ENCODE measurements around the gene ANGPTL4. TPM values are rescaled to one million over a fixed set of nuclear protein-coding genes. Genes with fewer than 3 reads are reported as not detected.

ANGPTL4 gene
- total RNA-seq, 1 donor from 2014 or later = 161 TPM

GRCh38 chr19:8320564-8321066 is 43.3 kb upstream of the ANGPTL4 start:
- no peak for DNase-seq (ENCODE audit: low spot score in 2 of 2)
- Histone ChIP-seq H3K27ac (peak overlapping the region; percentile 80 to 90), H3K27me3 (no peaks in the 10 kb centered on the region), H3K4me3 (peak overlapping the region; percentile 64 to 97), H3K9me3 (no peaks in the 10 kb centered on the region), H3K36me3 (peaks cover 18 to 34% of the 10 kb centered on the region in 2 donors), H3K4me1 (peaks cover 12 to 22% of the 10 kb centered on the region in 2 donors)
- intact Hi-C loops (cut with DNase I) = loop anchor here (1.0 to 10.0 kb wide), 4 partner anchors 12 to 316 kb away; partner anchors contain the start of genes CD320 and ELAVL1
- TF ChIP-seq, protein P1, sequence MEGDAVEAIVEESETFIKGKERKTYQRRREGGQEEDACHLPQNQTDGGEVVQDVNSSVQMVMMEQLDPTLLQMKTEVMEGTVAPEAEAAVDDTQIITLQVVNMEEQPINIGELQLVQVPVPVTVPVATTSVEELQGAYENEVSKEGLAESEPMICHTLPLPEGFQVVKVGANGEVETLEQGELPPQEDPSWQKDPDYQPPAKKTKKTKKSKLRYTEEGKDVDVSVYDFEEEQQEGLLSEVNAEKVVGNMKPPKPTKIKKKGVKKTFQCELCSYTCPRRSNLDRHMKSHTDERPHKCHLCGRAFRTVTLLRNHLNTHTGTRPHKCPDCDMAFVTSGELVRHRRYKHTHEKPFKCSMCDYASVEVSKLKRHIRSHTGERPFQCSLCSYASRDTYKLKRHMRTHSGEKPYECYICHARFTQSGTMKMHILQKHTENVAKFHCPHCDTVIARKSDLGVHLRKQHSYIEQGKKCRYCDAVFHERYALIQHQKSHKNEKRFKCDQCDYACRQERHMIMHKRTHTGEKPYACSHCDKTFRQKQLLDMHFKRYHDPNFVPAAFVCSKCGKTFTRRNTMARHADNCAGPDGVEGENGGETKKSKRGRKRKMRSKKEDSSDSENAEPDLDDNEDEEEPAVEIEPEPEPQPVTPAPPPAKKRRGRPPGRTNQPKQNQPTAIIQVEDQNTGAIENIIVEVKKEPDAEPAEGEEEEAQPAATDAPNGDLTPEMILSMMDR (IDR thresholded peaks at IDR 0.05) = no peak

DNA sequence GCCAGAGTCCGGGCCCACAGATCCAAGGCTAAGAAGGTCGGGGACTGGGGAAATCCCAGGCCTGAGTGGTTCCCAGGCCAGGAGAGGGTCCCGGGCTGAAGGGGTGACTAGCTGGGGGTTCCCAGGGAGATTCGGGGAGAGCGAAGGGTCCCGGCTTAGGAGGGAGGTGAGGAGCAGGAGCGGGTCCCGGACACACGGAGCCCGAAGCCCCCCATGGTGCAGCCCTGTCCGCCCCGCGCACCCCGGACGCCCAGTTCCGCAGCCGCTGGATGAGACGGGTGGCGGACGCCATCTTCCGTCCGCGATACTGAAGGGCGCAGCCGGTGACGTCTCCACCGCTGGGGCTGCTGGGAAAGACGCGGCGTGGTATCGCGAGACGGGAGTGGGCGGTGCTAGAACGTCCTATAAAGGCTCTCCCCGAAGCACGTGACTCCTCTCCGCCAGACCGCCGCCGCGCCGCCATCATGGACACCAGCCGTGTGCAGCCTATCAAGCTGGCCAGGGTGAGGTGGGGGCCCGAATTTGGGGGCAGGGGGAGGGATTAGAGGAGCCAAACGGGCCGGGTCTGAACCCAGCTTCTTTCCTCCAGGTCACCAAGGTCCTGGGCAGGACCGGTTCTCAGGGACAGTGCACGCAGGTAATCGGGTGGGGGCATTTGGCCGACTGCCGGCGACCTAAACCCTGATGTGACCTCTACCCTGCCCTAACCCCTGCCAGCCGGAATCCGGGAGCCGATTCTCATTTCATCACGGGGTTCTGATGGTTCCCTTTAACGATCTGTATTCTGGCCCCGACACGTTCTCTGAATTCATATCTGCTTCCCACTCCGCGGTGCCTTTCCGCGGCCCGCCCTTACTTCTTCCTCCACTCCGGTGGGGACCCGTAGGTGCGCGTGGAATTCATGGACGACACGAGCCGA is 42.6 kb upstream of the ANGPTL4 start, which contains the start of the genes NDUFA7 and RPS28:
Gene NDUFA7 (minus strand): TSS at position 309 of the 919 bp plus-strand sequence. CDS start 17 bp downstream, at position 292.
Gene RPS28 (plus strand): TSS at position 430 of the 919 bp plus-strand sequence. CDS start 35 bp downstream, at position 465.
- peak; percentile 79 to 98 for DNase-seq (ENCODE audit: low spot score in 2 of 2)
- peaks cover 18 to 27% of the 10 kb centered on the region in 2 donors for H3K36me3 ChIP-seq
- TF ChIP-seq, protein P1 (IDR thresholded peaks at IDR 0.05) = peak in 2 of 3 experiments; percentile 26 to 31
- no peaks in the 10 kb centered on the region for H3K9me3 ChIP-seq
- intact Hi-C loops (cut with DNase I) = loop anchor here (1.0 to 10.0 kb wide), 4 partner anchors 13 to 317 kb away; partner anchors contain the start of genes CD320 and ELAVL1
- H3K27me3 ChIP-seq = no peaks in the 10 kb centered on the region
- peaks cover 12 to 22% of the 10 kb centered on the region in 2 donors for H3K4me1 ChIP-seq
- peak within 1 kb of the TSS; percentile 80 to 90 for H3K27ac ChIP-seq
- H3K4me3 ChIP-seq = peak within 1 kb of the TSS; percentile 64 to 97

GRCh38 chr19:8321986-8322637 is 41.8 kb upstream of the ANGPTL4 start:
- DNase-seq (ENCODE audit: low spot score in 2 of 2) = no peak
- Histone ChIP-seq H3K4me1 (peaks cover 12 to 22% of the 10 kb centered on the region in 2 donors), H3K27me3 (no peaks in the 10 kb centered on the region), H3K4me3 (peak overlapping the region; percentile 64 to 97), H3K9me3 (no peaks in the 10 kb centered on the region), H3K36me3 (peaks cover 18 to 25% of the 10 kb centered on the region in 2 donors), H3K27ac (peak overlapping the region; percentile 80 to 90)
- intact Hi-C loops (cut with DNase I) = loop anchor here (1.0 to 10.0 kb wide), 4 partner anchors 14 to 317 kb away; partner anchors contain the start of genes CD320 and ELAVL1
- TF ChIP-seq, protein P1 (IDR thresholded peaks at IDR 0.05) = no peak

DNA sequence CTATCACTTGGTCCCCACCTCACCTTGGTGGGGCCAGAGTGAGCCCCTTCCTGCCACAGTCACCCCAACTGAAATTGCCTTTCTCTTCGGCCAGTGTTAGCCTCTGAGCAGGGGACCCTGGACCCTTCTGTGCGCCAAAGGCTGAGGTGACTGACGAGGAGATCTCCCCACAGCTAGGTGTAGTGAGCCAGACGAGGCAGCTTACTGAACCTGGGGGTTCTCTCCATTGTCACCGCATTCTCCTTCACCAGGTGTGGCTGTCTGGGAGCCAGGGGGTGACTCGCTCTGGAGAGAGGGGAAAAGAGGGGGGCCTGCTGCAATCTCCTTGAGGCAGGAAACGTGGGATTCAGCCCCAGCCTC is 41.3 kb upstream of the ANGPTL4 start:
- Histone ChIP-seq H3K27me3 (no peaks in the 10 kb centered on the region), H3K4me1 (peaks cover 12 to 22% of the 10 kb centered on the region in 2 donors), H3K36me3 (peaks cover 18 to 24% of the 10 kb centered on the region in 2 donors), H3K27ac (no peak overlapping the region), H3K4me3 (peak overlapping the region; percentile 64 to 97), H3K9me3 (no peaks in the 10 kb centered on the region)
- intact Hi-C loops (cut with DNase I) = loop anchor here (10.0 kb wide), 1 partner anchor 318 kb away; the partner anchor contains the start of gene ELAVL1
- TF ChIP-seq, protein P1 (IDR thresholded peaks at IDR 0.05) = no peak
- no peak for DNase-seq (ENCODE audit: low spot score in 2 of 2)

GRCh38 chr19:8323781-8324185 is 40.2 kb upstream of the ANGPTL4 start:
- TF ChIP-seq, protein P1 (IDR thresholded peaks at IDR 0.05) = no peak
- H3K27ac ChIP-seq = no peak overlapping the region
- H3K36me3 ChIP-seq = peaks cover 18 to 22% of the 10 kb centered on the region in 2 donors
- H3K9me3 ChIP-seq = no peaks in the 10 kb centered on the region
- H3K4me3 ChIP-seq = no peak overlapping the region
- peaks cover 12 to 22% of the 10 kb centered on the region in 2 donors for H3K4me1 ChIP-seq
- intact Hi-C loops (cut with DNase I) = loop anchor here (10.0 kb wide), 1 partner anchor 319 kb away; the partner anchor contains the start of gene ELAVL1
- no peak for DNase-seq (ENCODE audit: low spot score in 2 of 2)
- no peaks in the 10 kb centered on the region for H3K27me3 ChIP-seq

Data from ascending aorta (tissue), 2 donors.